CD4-positive, alpha-beta memory T cell (primary cell): Measurements from ENCODE around the gene COLGALT1. TPM values are rescaled to one million over a fixed set of nuclear protein-coding genes. Genes with fewer than 3 reads are reported as not detected.
A peak's percentile ranks its signal among the peaks of the same experiment; 100 is the strongest.

ENCODE experiments used
- CTCF ChIA-PET: fragments of 350-600 bp; sonication (Branson Sonifier 250); formaldehyde crosslinking; loops from one replicate; lab custom pipeline; 2021; ENCODE audit warnings: inconsistent platforms; ENCODE audit not compliant: partially characterized antibody; lab: Charles Lee
- POLR2A ChIA-PET: fragments of 350-600 bp; sonication (Branson Sonifier 250); formaldehyde crosslinking; loops from one replicate; lab custom pipeline; 2021; ENCODE audit not compliant: partially characterized antibody; lab: Charles Lee
- DNase-seq, 5 donors: peaks; one replicate each; pipeline versions ENCODE4 v3.0.0 to v3.0.0-alpha.2; 2020 to 2022; ENCODE audit warnings: mixed read lengths in 1 of 5
- H3K27ac ChIP-seq: one replicate; pipeline ENCODE4 v1.7.0; 2013; ENCODE audit warnings: low read depth, low read length
- H3K27me3 ChIP-seq: 2 replicates; pipeline ENCODE4 v1.7.0; 2013; ENCODE audit warnings: mild to moderate bottlenecking, low read length, moderate library complexity; ENCODE audit not compliant: insufficient read depth
- H3K36me3 ChIP-seq: 2 replicates; pipeline ENCODE4 v1.7.0; 2013; ENCODE audit warnings: mild to moderate bottlenecking, low read length, moderate library complexity; ENCODE audit not compliant: insufficient read depth
- H3K4me1 ChIP-seq: 2 replicates; pipeline ENCODE4 v1.7.0; 2013; ENCODE audit warnings: mild to moderate bottlenecking, low read length, moderate library complexity; ENCODE audit not compliant: insufficient read depth
- H3K4me3 ChIP-seq, 2 donors: one replicate each; pipeline ENCODE4 v1.7.0; 2013; ENCODE audit warnings: low read length in 2 of 2, mild to moderate bottlenecking in 1 of 2
- H3K9me3 ChIP-seq, 2 donors: one replicate each; pipeline ENCODE4 v1.7.0; 2013; ENCODE audit warnings: low read length in 2 of 2, control low read depth in 1 of 2; ENCODE audit not compliant: control insufficient read depth in 1 of 2
- H3K27ac Mint-ChIP-seq, 7 donors: one replicate each; pipeline ENCODE4 v1.8.0; 2020 to 2021; ENCODE audit warnings: mixed read lengths in 7 of 7, mild to moderate bottlenecking in 6 of 7, inconsistent platforms in 3 of 7, moderate library complexity in 3 of 7
- H3K27me3 Mint-ChIP-seq, 2 donors: one replicate each; pipeline ENCODE4 v1.8.0; 2020 to 2021; ENCODE audit warnings: mixed read lengths in 2 of 2
- H3K36me3 Mint-ChIP-seq, 2 donors: one replicate each; pipeline ENCODE4 v1.8.0; 2020 to 2021; ENCODE audit warnings: mixed read lengths in 2 of 2, inconsistent platforms in 1 of 2, mild to moderate bottlenecking in 1 of 2
- H3K4me1 Mint-ChIP-seq, 4 donors: one replicate each; pipeline ENCODE4 v1.8.0; 2020 to 2021; ENCODE audit warnings: mixed read lengths in 4 of 4, mild to moderate bottlenecking in 1 of 4
- H3K4me3 Mint-ChIP-seq, 8 donors: one replicate each; pipeline ENCODE4 v1.8.0; 2020 to 2021; ENCODE audit warnings: mixed read lengths in 8 of 8, mild to moderate bottlenecking in 7 of 8, moderate library complexity in 6 of 8, inconsistent platforms in 3 of 8
- H3K9me3 Mint-ChIP-seq, 8 donors: one replicate each; pipeline ENCODE4 v1.8.0; 2020 to 2021; ENCODE audit warnings: mixed read lengths in 8 of 8, mild to moderate bottlenecking in 5 of 8, inconsistent platforms in 3 of 8, moderate library complexity in 1 of 8
- intact Hi-C: fragments of 100-400 bp; cut with micrococcal nuclease; formaldehyde crosslinking; loops from one replicate; pipeline ENCODE4 v1.15.1; 2023
- polyA plus RNA-seq, 2 donors: library from polyadenylated mRNA; unstranded; fragments of 300-500 nt; fragmentation: Illumina TruSeq; gene quantifications; one replicate each; pipeline ENCODE4 v1.2.3, GENCODE V29; 2021
- total RNA-seq, 2 experiments: library from RNA; stranded (reverse); gene quantifications; one replicate each; pipeline ENCODE4 v1.2.3, GENCODE V29; 2021

COLGALT1 gene
- total and polyA plus RNA-seq, 4 experiments from 2014 or later: 14.1 to 74.7 (median 46.6) TPM

DNA sequence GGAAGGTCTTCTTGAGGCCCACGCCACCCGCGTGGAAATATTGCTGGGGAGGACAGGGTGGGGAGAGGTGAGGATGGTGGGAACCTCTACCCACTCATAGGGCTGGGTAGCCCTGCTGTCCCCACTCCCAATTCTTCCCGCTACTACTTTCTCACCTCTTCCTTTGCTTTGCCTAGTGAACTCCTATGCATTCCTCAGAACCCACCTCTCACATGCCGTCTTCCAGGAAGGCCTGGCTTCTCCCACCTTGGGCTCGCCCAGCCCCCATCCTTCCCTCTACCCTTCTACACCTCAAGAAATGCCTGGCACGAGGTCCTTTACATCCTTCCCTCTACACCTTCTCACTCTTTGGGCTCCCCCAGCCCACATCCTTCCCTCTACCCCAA, 62.4 kb downstream of the COLGALT1 start:
- peaks cover 16 to 33% of the 10 kb centered on the region in 2 donors for H3K27me3 Mint-ChIP-seq
- Histone ChIP-seq H3K4me3 (no peak overlapping the region), H3K27me3 (peaks cover 7% of the 10 kb centered on the region), H3K9me3 (no peaks in the 10 kb centered on the region), H3K4me1 (peaks cover 6% of the 10 kb centered on the region), H3K27ac (no peak overlapping the region), H3K36me3 (no peaks in the 10 kb centered on the region)
- peaks cover 5 to 11% (median 10%) of the 10 kb centered on the region in 4 donors for H3K4me1 Mint-ChIP-seq
- DNase-seq: no peak
- H3K9me3 Mint-ChIP-seq: peaks cover 0 to 3% (median 0%) of the 10 kb centered on the region in 8 donors
- H3K4me3 Mint-ChIP-seq: no peak overlapping the region
- no peak overlapping the region for H3K27ac Mint-ChIP-seq
- no peaks in the 10 kb centered on the region for H3K36me3 Mint-ChIP-seq
- POLR2A ChIA-PET: no interaction called here
- intact Hi-C loops: no loop called here
- CTCF ChIA-PET: interaction anchor here (1.4 kb wide), 1 partner anchor 12 kb away, joined by 3 read pairs; no protein-coding TSS in a partner anchor

DNA sequence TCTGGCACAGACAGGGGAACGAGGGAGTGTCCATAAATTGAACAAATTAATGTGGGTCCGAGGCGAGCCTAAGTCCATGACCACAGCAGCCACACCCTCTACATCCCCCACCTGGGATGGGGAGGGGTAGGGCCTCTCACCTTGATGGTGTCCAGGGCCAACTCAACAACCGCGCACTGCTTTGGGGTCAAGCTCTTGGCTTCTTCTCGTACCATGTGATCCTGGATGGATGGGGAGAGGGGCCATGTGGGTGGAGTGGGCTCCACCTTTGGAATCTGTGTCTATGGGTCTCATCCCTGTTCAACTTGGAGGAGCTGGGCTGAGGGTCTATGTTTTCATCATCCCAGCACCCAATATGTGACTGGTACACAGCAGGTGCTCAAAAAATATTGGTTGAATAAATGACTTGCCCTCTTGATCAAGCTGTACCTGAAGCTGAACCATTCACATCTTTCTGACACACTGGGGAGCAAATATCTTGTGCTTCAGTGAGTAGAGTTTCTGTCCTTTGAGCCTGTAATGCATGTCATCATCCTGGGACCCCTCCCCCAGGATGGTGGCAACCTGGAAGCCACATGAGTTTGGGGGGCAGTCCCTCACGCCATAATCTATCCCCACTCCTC, 62.9 kb downstream of the COLGALT1 start:
- H3K9me3 Mint-ChIP-seq: peaks cover 0 to 3% (median 0%) of the 10 kb centered on the region in 8 donors
- H3K27ac ChIP-seq: no peak overlapping the region
- DNase-seq: no peak
- no peaks in the 10 kb centered on the region for H3K9me3 ChIP-seq
- intact Hi-C loops: no loop called here
- no peaks in the 10 kb centered on the region for H3K36me3 Mint-ChIP-seq
- peaks cover 6% of the 10 kb centered on the region for H3K4me1 ChIP-seq
- H3K27me3 ChIP-seq: peaks cover 7% of the 10 kb centered on the region
- no peak overlapping the region for H3K27ac Mint-ChIP-seq
- CTCF ChIA-PET: interaction anchor here (0.6 to 1.1 kb wide), 2 partner anchors 11 to 1108 kb away, joined by 3 to 4 read pairs; no protein-coding TSS in a partner anchor
- no peaks in the 10 kb centered on the region for H3K36me3 ChIP-seq
- peaks cover 7 to 11% (median 10%) of the 10 kb centered on the region in 4 donors for H3K4me1 Mint-ChIP-seq
- POLR2A ChIA-PET: no interaction called here
- no peak overlapping the region for H3K4me3 Mint-ChIP-seq
- no peak overlapping the region for H3K4me3 ChIP-seq
- H3K27me3 Mint-ChIP-seq: peaks cover 15 to 32% of the 10 kb centered on the region in 2 donors

DNA sequence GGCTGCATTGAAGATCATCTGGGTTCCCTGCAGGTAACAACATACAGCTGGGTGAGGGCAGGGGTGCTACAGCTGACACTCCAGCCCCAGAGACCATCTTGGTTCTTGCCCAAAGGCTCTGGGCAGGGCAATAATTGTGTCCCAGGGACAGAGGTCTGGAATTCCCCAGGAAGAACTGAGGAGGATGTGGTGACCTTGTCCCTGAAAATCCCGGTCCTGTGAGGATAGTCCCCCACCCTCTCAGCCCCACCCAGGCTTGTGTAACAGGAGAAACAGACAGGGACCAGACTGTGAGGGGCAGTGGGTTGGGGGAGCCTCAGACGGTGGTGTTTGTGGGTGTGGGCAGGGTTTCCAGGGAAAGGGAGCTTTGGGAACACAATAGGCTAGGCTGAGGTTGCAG, 63.5 kb downstream of the COLGALT1 start:
- CTCF ChIA-PET: interaction anchor here (0.6 to 1.1 kb wide), 2 partner anchors 12 to 1108 kb away, joined by 3 to 4 read pairs; no protein-coding TSS in a partner anchor
- no peak overlapping the region for H3K27ac Mint-ChIP-seq
- H3K9me3 Mint-ChIP-seq: peaks cover 0 to 3% (median 0%) of the 10 kb centered on the region in 8 donors
- POLR2A ChIA-PET: no interaction called here
- Histone ChIP-seq H3K36me3 (no peaks in the 10 kb centered on the region), H3K4me1 (peaks cover 6% of the 10 kb centered on the region), H3K27me3 (peaks cover 7% of the 10 kb centered on the region), H3K4me3 (no peak overlapping the region), H3K27ac (no peak overlapping the region), H3K9me3 (no peaks in the 10 kb centered on the region)
- no peak overlapping the region for H3K4me3 Mint-ChIP-seq
- H3K27me3 Mint-ChIP-seq: peaks cover 14 to 31% of the 10 kb centered on the region in 2 donors
- intact Hi-C loops: no loop called here
- H3K36me3 Mint-ChIP-seq: no peaks in the 10 kb centered on the region
- peaks cover 7 to 11% (median 10%) of the 10 kb centered on the region in 4 donors for H3K4me1 Mint-ChIP-seq
- DNase-seq: no peak

DNA sequence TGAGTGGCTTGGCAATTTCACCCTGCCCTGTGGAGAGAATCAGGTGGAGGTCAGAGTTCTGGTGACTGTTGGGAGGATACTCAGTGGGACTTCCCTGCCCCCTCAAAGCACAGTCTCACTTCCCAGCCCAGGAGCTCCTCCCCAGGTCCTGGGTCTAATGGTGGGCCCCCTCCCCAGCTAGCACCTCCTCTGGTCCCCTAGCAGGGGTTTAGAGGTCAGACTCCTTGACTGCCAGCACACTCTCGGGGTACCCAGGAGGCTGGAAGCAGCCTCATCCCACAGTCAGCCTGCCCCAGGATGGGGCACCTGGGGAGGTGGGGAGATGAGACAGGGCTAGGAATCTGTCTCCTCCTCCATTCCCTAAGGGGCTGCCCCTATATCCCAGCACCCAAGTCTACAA, 65.2 kb downstream of the COLGALT1 start:
- ChIA-PET POLR2A (no interaction called here), CTCF (interaction anchor here (2.2 kb wide), 1 partner anchor 14 kb away, joined by 11 read pairs; no protein-coding TSS in a partner anchor)
- H3K9me3 ChIP-seq: no peaks in the 10 kb centered on the region
- Mint-ChIP-seq H3K4me3 (no peak overlapping the region), H3K9me3 (peaks cover 0 to 3% (median 0%) of the 10 kb centered on the region in 8 donors), H3K27ac (no peak overlapping the region), H3K4me1 (peaks cover 7 to 11% (median 10%) of the 10 kb centered on the region in 4 donors), H3K36me3 (no peaks in the 10 kb centered on the region), H3K27me3 (peaks cover 15 to 31% of the 10 kb centered on the region in 2 donors)
- peaks cover 6% of the 10 kb centered on the region for H3K4me1 ChIP-seq
- H3K27ac ChIP-seq: no peak overlapping the region
- H3K27me3 ChIP-seq: peaks cover 5% of the 10 kb centered on the region
- no peaks in the 10 kb centered on the region for H3K36me3 ChIP-seq
- intact Hi-C loops: no loop called here
- DNase-seq: no peak
- H3K4me3 ChIP-seq: no peak overlapping the region

DNA sequence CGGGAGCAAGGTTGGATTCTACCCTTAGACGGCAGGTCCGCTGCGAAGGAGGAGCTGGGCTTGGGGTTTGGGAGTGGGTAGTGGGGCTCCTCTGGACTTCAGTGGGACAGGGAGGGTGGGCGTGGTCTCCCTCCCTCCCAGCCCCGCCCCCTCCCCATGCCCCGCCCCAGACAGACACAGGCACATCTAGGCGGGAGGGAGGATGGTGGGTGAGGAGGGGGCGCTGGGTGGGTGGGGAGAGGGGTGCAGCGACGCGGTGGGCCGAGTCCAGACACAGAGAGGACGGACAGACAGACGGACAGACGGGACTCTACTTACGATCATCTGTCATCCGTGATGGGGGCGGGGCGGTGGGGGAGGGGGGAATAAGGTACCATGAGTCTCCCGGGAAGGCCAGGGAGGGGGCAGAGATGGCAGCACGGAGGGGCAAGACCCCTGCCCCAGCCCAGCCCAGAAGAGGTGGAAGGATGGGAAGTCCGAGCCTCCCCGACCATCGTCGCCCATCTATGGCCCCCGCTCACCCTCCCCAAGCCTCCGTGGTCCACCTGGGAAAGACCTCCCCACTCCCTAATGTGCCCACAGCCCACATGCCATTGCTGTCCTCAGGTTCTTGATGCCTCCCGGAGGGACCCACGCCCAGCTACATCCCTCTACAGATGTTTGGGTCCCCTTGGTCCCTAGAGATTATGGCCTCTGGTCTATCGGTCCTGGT, 67.9 kb downstream of the COLGALT1 start:
- H3K9me3 Mint-ChIP-seq: peaks cover 0 to 3% (median 0%) of the 10 kb centered on the region in 8 donors
- H3K9me3 ChIP-seq: no peaks in the 10 kb centered on the region
- H3K4me1 Mint-ChIP-seq: peaks cover 0 to 7% (median 6%) of the 10 kb centered on the region in 4 donors
- no peaks in the 10 kb centered on the region for H3K36me3 Mint-ChIP-seq
- POLR2A ChIA-PET: interaction anchor here (1.6 kb wide), 1 partner anchor 17 kb away, joined by 6 read pairs; no protein-coding TSS in a partner anchor
- no peak overlapping the region for H3K4me3 ChIP-seq
- H3K27ac ChIP-seq: no peak overlapping the region
- CTCF ChIA-PET: interaction anchor here (1.6 kb wide), 1 partner anchor 48 kb away, joined by 4 read pairs; no protein-coding TSS in a partner anchor
- peaks cover 9 to 13% of the 10 kb centered on the region in 2 donors for H3K27me3 Mint-ChIP-seq
- H3K4me3 Mint-ChIP-seq: no peak overlapping the region
- DNase-seq: no peak
- H3K27ac Mint-ChIP-seq: no peak overlapping the region
- H3K4me1 ChIP-seq: no peaks in the 10 kb centered on the region
- no peaks in the 10 kb centered on the region for H3K36me3 ChIP-seq
- intact Hi-C loops: no loop called here
- no peaks in the 10 kb centered on the region for H3K27me3 ChIP-seq

DNA sequence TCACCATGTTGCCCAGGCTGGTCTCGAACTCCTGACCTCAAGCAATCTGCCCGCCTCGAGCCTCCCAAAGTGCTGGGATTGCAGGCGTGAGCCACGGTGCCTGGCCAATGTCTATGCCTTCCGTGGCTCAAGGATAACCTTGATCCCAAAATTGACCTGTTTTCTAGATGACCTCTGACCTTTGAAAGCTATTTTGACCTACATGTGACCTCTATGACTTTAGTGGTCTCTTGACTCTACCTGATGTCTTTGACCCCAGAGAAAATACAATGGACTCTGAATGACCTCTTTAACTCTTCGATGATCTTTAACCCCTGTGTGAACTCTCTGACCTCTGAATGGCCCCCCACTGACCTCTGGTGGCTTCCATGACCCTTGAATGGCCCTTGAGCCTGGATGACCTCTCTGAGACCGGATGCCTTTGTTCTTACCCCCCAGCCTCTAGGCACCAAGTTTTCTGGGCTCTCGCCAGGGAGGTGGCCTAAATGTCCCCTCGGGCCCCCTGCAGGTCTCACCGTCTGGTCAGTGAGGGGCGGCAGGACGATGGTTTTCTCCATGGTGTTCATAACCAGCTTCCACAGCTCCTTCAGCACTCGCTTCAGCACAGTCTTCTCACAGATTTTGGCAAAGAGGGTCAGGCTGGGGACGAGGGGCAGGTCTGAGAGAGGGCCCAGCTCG, 69.0 kb downstream of the COLGALT1 start:
- no peaks in the 10 kb centered on the region for H3K4me1 ChIP-seq
- H3K27ac ChIP-seq: no peak overlapping the region
- H3K36me3 Mint-ChIP-seq: no peaks in the 10 kb centered on the region
- peaks cover 5 to 6% of the 10 kb centered on the region in 2 donors for H3K27me3 Mint-ChIP-seq
- no peaks in the 10 kb centered on the region for H3K36me3 ChIP-seq
- H3K27ac Mint-ChIP-seq: peak overlapping the region in 1 of 7 donors; percentile 2
- H3K4me3 ChIP-seq: no peak overlapping the region
- no peak for DNase-seq
- ChIA-PET CTCF (no interaction called here), POLR2A (no interaction called here)
- H3K4me3 Mint-ChIP-seq: no peak overlapping the region
- peaks cover 0 to 7% (median 6%) of the 10 kb centered on the region in 4 donors for H3K4me1 Mint-ChIP-seq
- peaks cover 0 to 3% (median 0%) of the 10 kb centered on the region in 8 donors for H3K9me3 Mint-ChIP-seq
- intact Hi-C loops: no loop called here
- H3K9me3 ChIP-seq: no peaks in the 10 kb centered on the region
- no peaks in the 10 kb centered on the region for H3K27me3 ChIP-seq

DNA sequence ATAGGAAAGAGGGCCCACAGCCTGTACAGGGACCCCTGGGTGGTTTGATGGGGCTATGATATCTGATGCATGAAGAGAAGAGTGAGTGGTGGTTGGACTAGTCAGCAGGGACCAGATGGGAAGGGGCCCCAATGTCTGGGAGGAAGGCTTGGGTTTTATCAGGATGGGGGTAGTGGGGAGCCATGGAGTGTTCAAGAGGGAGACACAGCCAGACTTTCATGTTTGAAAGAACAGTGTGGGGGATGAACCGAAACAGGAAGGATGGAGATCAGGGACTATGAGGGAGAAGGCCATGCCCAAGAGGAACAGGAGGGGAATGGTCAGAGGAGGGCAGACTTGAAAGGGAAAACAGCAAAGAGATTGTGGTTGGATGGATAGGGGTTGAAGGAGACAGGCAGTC, 69.6 kb downstream of the COLGALT1 start:
- CTCF ChIA-PET: no interaction called here
- H3K9me3 ChIP-seq: no peaks in the 10 kb centered on the region
- DNase-seq: no peak
- H3K27me3 ChIP-seq: no peaks in the 10 kb centered on the region
- Mint-ChIP-seq H3K27me3 (peaks cover 1 to 5% of the 10 kb centered on the region in 2 donors), H3K9me3 (peaks cover 0 to 3% (median 0%) of the 10 kb centered on the region in 8 donors), H3K36me3 (no peaks in the 10 kb centered on the region), H3K4me1 (peaks cover 0 to 7% (median 6%) of the 10 kb centered on the region in 4 donors), H3K4me3 (no peak overlapping the region), H3K27ac (peak overlapping the region in 1 of 7 donors; percentile 55)
- intact Hi-C loops: no loop called here
- H3K36me3 ChIP-seq: no peaks in the 10 kb centered on the region
- H3K4me3 ChIP-seq: no peak overlapping the region
- H3K27ac ChIP-seq: no peak overlapping the region
- POLR2A ChIA-PET: no interaction called here
- H3K4me1 ChIP-seq: no peaks in the 10 kb centered on the region
